GM12801 (cell line): ENCODE measurements around the gene PCIF1.

Source experiments
- CTCF ChIP-seq: IDR thresholded peaks from one replicate; pipeline ENCODE4 v1.5.1; 2011; ENCODE audit warnings: control low read depth; ENCODE audit not compliant: insufficient read length; ENCODE audit errors: extremely low read depth

Gene PCIF1

GRCh38 chr20:45981261-45981660 lies 46.8 kb downstream of the PCIF1 start:
- TF ChIP-seq CTCF = no peak

GRCh38 chr20:45983279-45983743 lies 48.8 kb downstream of the PCIF1 start:
- TF ChIP-seq CTCF = no peak

- TF ChIP-seq CTCF = no peak
These were observed 51.1 kb downstream of the PCIF1 start for GRCh38 chr20:45985573-45985972.

DNA sequence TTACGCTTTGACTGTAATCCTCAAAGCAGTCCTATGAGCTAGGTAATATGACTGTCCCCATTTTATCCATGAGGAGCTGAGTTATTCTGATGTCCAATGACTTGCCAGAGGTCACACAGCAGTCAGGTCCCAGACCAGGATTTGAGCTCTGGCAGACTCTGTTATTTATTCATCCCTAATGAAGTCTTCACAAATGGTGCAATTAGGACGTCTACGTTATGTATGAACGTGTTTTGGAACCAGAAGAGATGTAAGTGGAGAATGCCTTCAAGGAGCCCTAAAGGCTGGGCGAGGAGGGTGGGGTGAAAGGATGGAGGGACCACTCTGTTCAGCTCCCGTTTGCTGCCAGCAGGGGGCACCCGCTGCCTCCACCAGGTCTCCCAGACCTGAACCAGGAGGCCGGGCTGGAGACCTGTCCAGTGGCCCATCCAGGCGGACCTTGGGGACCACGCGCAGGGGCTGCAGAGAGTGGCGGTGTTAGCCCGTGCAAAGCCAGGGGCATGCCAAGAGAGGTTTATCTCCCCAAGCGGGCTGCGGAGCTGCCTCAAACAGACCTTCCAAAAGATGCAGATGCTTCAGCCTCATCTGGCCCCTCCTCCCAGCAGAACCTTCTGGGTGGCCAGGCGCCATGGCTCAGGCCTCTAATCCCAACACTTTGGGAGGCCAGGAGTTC lies 52.8 kb downstream of the PCIF1 start:
- TF ChIP-seq CTCF = no peak

- TF ChIP-seq CTCF = no peak
These were observed 57.1 kb downstream of the PCIF1 start for GRCh38 chr20:45991616-45992015.

DNA sequence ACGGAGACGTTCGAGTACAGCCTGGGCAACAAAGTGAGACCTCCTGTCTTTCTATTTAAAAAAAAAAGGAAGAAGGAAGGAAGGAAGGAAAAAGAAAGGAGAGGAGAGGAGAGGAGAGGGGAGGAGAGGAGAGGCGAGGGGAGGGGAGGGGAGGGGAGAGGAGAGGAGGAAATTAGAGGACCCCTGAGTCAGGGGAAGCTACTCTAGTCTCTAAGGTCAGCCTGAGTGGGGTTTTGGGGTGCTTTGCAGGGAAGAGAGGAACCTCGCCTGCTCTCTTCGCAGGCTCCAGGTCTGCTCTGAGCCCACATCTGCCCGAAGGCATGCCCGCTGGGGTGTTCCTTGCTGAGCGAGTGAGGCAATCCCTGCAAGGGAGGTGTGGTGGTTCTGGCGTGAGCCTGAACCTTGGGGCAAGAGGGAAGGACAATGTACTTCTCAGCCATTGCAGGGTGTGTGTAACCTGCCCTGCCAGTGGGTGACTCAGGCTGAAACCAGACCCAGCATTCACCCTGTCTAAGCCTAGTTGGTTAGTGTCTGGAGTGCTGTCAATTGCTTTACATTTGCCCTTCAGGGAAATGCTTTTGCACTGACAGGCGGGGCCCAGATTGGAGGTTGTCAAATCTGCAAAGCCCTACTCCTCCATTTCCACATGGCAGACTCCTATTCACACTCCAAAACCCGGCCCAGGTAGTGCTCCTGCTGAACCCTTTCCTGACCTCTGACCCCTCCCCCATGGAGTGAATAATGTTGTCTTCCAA lies 58.9 kb downstream of the PCIF1 start:
- no peak for TF ChIP-seq CTCF

GRCh38 chr20:45994761-45995493 lies 60.4 kb downstream of the PCIF1 start:
- TF ChIP-seq CTCF = no peak
